GM18505 (cell line): ENCODE results near the gene FOXR1.
A peak's percentile ranks its signal among the peaks of the same experiment; 100 is the strongest.

Experiments used
- ATAC-seq: cut with Tn5 transposase; IDR thresholded peaks from one replicate; pipeline ENCODE4 v1.9.1; 2021; ENCODE audit not compliant: unreplicated experiment
- POLR2A ChIP-seq: IDR thresholded peaks from 4 replicates; pipeline ENCODE4 v1.6.1; 2011; ENCODE audit warnings: borderline replicate concordance; ENCODE audit not compliant: insufficient read depth, insufficient read length; ENCODE audit errors: extremely low read depth

The FOXR1 gene

GRCh38 chr11:118971646-118972045 is at the start of gene FOXR1:
FOXR1 (plus strand) TSS chr11:118971761; CDS start chr11:118971932, 171 bp downstream.
- TF ChIP-seq POLR2A, result no peak
- ATAC-seq, result no peak

GRCh38 chr11:118921929-118922744 is 49.4 kb upstream of the FOXR1 start:
- TF ChIP-seq POLR2A, result no peak

GRCh38 chr11:118922745-118923627 is 48.6 kb upstream of the FOXR1 start:
- TF ChIP-seq POLR2A, result no peak
- ATAC-seq, result no peak

More at GRCh38 chr11:118921929-118922744, 49.4 kb upstream of the FOXR1 start:
- ATAC-seq, result no peak

- ATAC-seq, result no peak
- no peak for TF ChIP-seq POLR2A
These were observed 47.6 kb upstream of the FOXR1 start for GRCh38 chr11:118923721-118924587.

GRCh38 chr11:118924591-118925585 is 46.7 kb upstream of the FOXR1 start:
- ATAC-seq, result no peak

GRCh38 chr11:118927554-118928100 is 43.9 kb upstream of the FOXR1 start:
- TF ChIP-seq POLR2A, result no peak
- ATAC-seq, result no peak

More at GRCh38 chr11:118924591-118925585, 46.7 kb upstream of the FOXR1 start:
- TF ChIP-seq POLR2A, result no peak

GRCh38 chr11:118928101-118928869 is 43.3 kb upstream of the FOXR1 start:
- TF ChIP-seq POLR2A, result peak; percentile 19
- ATAC-seq, result peak; percentile 37

- no peak for TF ChIP-seq POLR2A
- ATAC-seq, result no peak
These were observed 42.6 kb upstream of the FOXR1 start for GRCh38 chr11:118928870-118929500.

GRCh38 chr11:118929501-118930093 is 42.0 kb upstream of the FOXR1 start:
- peak; percentile 50 for TF ChIP-seq POLR2A
- ATAC-seq, result no peak

GRCh38 chr11:118930094-118930712 is 41.4 kb upstream of the FOXR1 start:
- no peak for ATAC-seq
- peak; percentile 13 for TF ChIP-seq POLR2A

- no peak for ATAC-seq
- TF ChIP-seq POLR2A, result no peak
These were observed 40.0 kb upstream of the FOXR1 start for GRCh38 chr11:118931571-118931970.
